GM12875 (cell line): ENCODE measurements around the gene PPP3R1.

Source experiments
- H3K4me3 ChIP-seq: one replicate; pipeline ENCODE4 v1.5.1; 2011; ENCODE audit warnings: low read depth, low read length, control low read depth
- TF ChIP-seq, protein P1 (sequence below): IDR thresholded peaks from 2 replicates; pipeline ENCODE4 v1.5.1; 2011; ENCODE audit warnings: low read depth, mild to moderate bottlenecking, control low read depth, inconsistent platforms, low read length, moderate library complexity, borderline replicate concordance; ENCODE audit not compliant: insufficient read depth

The PPP3R1 gene

DNA sequence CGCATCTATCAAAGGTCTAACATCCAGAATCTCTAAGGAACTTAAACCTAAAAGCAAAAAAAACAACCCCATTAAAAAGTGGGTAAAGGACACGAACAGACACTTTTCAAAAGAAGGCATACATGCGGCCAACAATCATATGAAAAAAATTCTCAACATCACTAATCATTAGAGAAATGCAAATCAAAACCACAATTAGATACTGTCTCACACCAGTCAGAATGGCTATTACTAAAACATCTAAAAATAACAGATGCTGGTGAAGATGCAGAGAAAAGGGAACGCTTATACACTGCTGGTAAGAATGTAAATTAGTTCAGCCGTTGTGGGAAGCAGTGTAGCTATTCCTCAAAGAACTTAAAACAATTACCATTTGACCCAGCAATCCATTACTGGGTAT is 38.0 kb downstream of the PPP3R1 start:
- TF ChIP-seq, protein P1, sequence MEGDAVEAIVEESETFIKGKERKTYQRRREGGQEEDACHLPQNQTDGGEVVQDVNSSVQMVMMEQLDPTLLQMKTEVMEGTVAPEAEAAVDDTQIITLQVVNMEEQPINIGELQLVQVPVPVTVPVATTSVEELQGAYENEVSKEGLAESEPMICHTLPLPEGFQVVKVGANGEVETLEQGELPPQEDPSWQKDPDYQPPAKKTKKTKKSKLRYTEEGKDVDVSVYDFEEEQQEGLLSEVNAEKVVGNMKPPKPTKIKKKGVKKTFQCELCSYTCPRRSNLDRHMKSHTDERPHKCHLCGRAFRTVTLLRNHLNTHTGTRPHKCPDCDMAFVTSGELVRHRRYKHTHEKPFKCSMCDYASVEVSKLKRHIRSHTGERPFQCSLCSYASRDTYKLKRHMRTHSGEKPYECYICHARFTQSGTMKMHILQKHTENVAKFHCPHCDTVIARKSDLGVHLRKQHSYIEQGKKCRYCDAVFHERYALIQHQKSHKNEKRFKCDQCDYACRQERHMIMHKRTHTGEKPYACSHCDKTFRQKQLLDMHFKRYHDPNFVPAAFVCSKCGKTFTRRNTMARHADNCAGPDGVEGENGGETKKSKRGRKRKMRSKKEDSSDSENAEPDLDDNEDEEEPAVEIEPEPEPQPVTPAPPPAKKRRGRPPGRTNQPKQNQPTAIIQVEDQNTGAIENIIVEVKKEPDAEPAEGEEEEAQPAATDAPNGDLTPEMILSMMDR: no peak
- H3K4me3 ChIP-seq: no peak overlapping the region

- H3K4me3 ChIP-seq: no peak overlapping the region
- TF ChIP-seq, protein P1: no peak
Measured at GRCh38 chr2:68206793-68207192, 45.5 kb downstream of the PPP3R1 start.

GRCh38 chr2:68203587-68203986 is 48.7 kb downstream of the PPP3R1 start:
- TF ChIP-seq, protein P1: no peak
- no peak overlapping the region for H3K4me3 ChIP-seq

DNA sequence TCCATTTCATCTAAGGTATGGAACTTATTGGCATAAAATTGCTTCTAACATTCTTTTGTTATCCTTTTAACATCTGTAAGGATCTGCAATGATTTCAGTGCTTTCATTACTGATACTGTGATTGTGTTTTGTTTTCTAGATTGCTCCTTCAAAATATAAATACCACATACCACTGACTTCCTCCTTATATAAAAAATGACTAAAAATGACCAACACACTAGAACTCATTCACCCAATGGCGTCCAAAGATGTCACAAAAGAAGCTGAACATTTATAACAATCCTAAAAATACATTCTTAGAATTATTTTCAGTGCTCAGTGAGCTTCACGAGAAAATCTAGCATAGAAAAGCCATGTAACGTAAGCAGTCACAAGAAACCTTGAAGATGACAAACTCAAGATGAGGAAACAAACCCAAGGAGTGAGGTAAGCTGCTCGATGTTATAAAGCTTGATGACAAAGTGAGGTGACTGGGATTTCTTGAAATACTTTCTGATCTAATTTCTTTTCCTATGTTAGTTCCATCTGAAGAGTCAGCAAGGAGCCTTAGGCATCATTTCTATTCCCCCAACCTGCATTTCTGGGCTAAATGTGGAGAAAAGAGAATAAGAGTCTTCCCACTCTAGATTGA is 52.1 kb downstream of the PPP3R1 start:
- no peak overlapping the region for H3K4me3 ChIP-seq
- TF ChIP-seq, protein P1: no peak

DNA sequence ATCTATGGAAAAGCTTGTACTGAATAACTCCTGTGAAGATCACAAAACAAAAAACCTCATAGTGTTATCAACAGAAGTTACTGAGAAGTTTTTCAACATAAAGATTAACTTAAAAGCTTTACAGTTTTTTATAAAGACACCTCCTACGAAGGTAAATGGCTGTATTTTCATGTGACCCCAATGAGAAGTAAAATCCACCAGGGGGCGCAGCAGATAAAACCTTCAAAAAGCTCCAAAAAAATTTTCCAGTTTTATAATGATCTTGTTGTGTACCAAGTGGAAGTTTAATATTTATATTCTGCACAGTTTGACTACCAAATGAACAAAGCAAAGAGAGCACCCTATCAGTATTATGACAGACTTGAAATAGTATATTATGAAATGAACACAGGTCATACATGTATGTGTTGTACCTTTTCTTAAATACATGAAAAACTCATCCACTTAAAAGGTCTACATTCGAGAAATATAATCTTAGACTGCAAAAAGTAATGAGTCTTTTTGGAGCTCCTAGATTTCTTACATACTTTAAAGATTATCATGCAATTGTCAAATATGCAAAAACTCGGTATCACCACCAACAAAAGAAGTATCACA is 56.1 kb downstream of the PPP3R1 start:
- TF ChIP-seq, protein P1: no peak
- no peak overlapping the region for H3K4me3 ChIP-seq

DNA sequence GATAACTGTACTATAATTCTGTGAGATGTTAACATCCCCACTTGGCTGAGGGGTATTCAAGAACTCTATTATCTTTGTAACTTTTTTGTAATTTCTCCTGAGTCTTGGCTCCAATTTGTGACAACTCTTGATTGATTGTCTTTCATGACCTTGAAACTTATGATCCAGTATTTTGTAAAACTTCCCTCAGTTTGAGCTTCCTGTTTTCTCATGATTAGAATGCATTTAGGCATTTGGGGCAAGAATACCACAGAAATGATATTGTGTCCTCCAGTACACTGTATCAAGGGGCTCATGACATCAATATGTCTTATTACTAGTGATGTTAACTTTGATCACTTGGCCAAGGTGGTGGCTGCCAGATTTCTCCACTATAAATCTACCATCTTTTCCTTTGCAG is 57.2 kb downstream of the PPP3R1 start:
- TF ChIP-seq, protein P1: no peak
- H3K4me3 ChIP-seq: no peak overlapping the region

- TF ChIP-seq, protein P1: no peak
- no peak overlapping the region for H3K4me3 ChIP-seq
Measured at GRCh38 chr2:68193787-68194372, 58.5 kb downstream of the PPP3R1 start.
